ENCODE results near the gene B3GNT3.

The B3GNT3 gene

GRCh38 chr19:17842663-17843291, 47.8 kb downstream of the B3GNT3 start:
- H3K27ac ChIP-seq (ENCODE audit: low read length) = no peak overlapping the region
- H3K36me3 ChIP-seq (ENCODE audit: control insufficient read depth in 1 of 2, insufficient read depth in 2 of 2, low read length in 2 of 2) = no peaks in the 10 kb centered on the region
- H3K27me3 ChIP-seq (ENCODE audit: low read depth, low read length) = no peaks in the 10 kb centered on the region
- peaks cover 0 to 15% of the 10 kb centered on the region in 2 donors for H3K4me1 ChIP-seq (ENCODE audit: control insufficient read depth in 1 of 2, insufficient read depth in 2 of 2, low read length in 2 of 2)
- H3K9me3 ChIP-seq (ENCODE audit: control insufficient read depth in 1 of 2, low read length in 2 of 2) = no peaks in the 10 kb centered on the region
- peak overlapping the region in 1 of 2 donors; percentile 37 for H3K4me3 ChIP-seq (ENCODE audit: low read depth in 1 of 2, low read length in 2 of 2)

- H3K4me1 ChIP-seq (ENCODE audit: control insufficient read depth in 1 of 2, insufficient read depth in 2 of 2, low read length in 2 of 2) = peaks cover 0 to 15% of the 10 kb centered on the region in 2 donors
- H3K27ac ChIP-seq (ENCODE audit: low read length) = no peak overlapping the region
- H3K27me3 ChIP-seq (ENCODE audit: low read depth, low read length) = no peaks in the 10 kb centered on the region
- no peak overlapping the region for H3K4me3 ChIP-seq (ENCODE audit: low read depth in 1 of 2, low read length in 2 of 2)
- H3K9me3 ChIP-seq (ENCODE audit: control insufficient read depth in 1 of 2, low read length in 2 of 2) = no peaks in the 10 kb centered on the region
- no peaks in the 10 kb centered on the region for H3K36me3 ChIP-seq (ENCODE audit: control insufficient read depth in 1 of 2, insufficient read depth in 2 of 2, low read length in 2 of 2)
These were observed 48.4 kb downstream of the B3GNT3 start for GRCh38 chr19:17843292-17843827.

GRCh38 chr19:17843908-17844490, 49.1 kb downstream of the B3GNT3 start:
- Histone ChIP-seq H3K27ac (ENCODE audit: low read length) (no peak overlapping the region), H3K27me3 (ENCODE audit: low read depth, low read length) (no peaks in the 10 kb centered on the region), H3K9me3 (ENCODE audit: control insufficient read depth in 1 of 2, low read length in 2 of 2) (no peaks in the 10 kb centered on the region), H3K4me1 (ENCODE audit: control insufficient read depth in 1 of 2, insufficient read depth in 2 of 2, low read length in 2 of 2) (peaks cover 0 to 15% of the 10 kb centered on the region in 2 donors), H3K4me3 (ENCODE audit: low read depth in 1 of 2, low read length in 2 of 2) (no peak overlapping the region), H3K36me3 (ENCODE audit: control insufficient read depth in 1 of 2, insufficient read depth in 2 of 2, low read length in 2 of 2) (no peaks in the 10 kb centered on the region)

- no peaks in the 10 kb centered on the region for H3K27me3 ChIP-seq (ENCODE audit: low read depth, low read length)
- no peak overlapping the region for H3K4me3 ChIP-seq (ENCODE audit: low read depth in 1 of 2, low read length in 2 of 2)
- peaks cover 4 to 13% of the 10 kb centered on the region in 2 donors for H3K4me1 ChIP-seq (ENCODE audit: control insufficient read depth in 1 of 2, insufficient read depth in 2 of 2, low read length in 2 of 2)
- H3K9me3 ChIP-seq (ENCODE audit: control insufficient read depth in 1 of 2, low read length in 2 of 2) = no peaks in the 10 kb centered on the region
- no peak overlapping the region for H3K27ac ChIP-seq (ENCODE audit: low read length)
- H3K36me3 ChIP-seq (ENCODE audit: control insufficient read depth in 1 of 2, insufficient read depth in 2 of 2, low read length in 2 of 2) = no peaks in the 10 kb centered on the region
These were observed 51.2 kb downstream of the B3GNT3 start for GRCh38 chr19:17846146-17846545.

GRCh38 chr19:17847538-17848366, 52.8 kb downstream of the B3GNT3 start, which contains the start of gene JAK3:
JAK3 (minus strand) TSS chr19:17847982; CDS start chr19:17844417, 3,565 bp downstream.
- Histone ChIP-seq H3K4me3 (ENCODE audit: low read depth in 1 of 2, low read length in 2 of 2) (peak within 1 kb of the TSS; percentile 31 to 46), H3K36me3 (ENCODE audit: control insufficient read depth in 1 of 2, insufficient read depth in 2 of 2, low read length in 2 of 2) (no peaks in the 10 kb centered on the region), H3K9me3 (ENCODE audit: control insufficient read depth in 1 of 2, low read length in 2 of 2) (no peaks in the 10 kb centered on the region), H3K4me1 (ENCODE audit: control insufficient read depth in 1 of 2, insufficient read depth in 2 of 2, low read length in 2 of 2) (peaks cover 0 to 4% of the 10 kb centered on the region in 2 donors), H3K27ac (ENCODE audit: low read length) (peak within 1 kb of the TSS; percentile 45), H3K27me3 (ENCODE audit: low read depth, low read length) (no peaks in the 10 kb centered on the region)

GRCh38 chr19:17848595-17849292, 53.8 kb downstream of the B3GNT3 start:
- Histone ChIP-seq H3K27me3 (ENCODE audit: low read depth, low read length) (no peaks in the 10 kb centered on the region), H3K27ac (ENCODE audit: low read length) (no peak overlapping the region), H3K4me3 (ENCODE audit: low read depth in 1 of 2, low read length in 2 of 2) (no peak overlapping the region), H3K36me3 (ENCODE audit: control insufficient read depth in 1 of 2, insufficient read depth in 2 of 2, low read length in 2 of 2) (no peaks in the 10 kb centered on the region), H3K4me1 (ENCODE audit: control insufficient read depth in 1 of 2, insufficient read depth in 2 of 2, low read length in 2 of 2) (peaks cover 0 to 4% of the 10 kb centered on the region in 2 donors), H3K9me3 (ENCODE audit: control insufficient read depth in 1 of 2, low read length in 2 of 2) (no peaks in the 10 kb centered on the region)

- Histone ChIP-seq H3K4me1 (ENCODE audit: control insufficient read depth in 1 of 2, insufficient read depth in 2 of 2, low read length in 2 of 2) (peaks cover 0 to 4% of the 10 kb centered on the region in 2 donors), H3K4me3 (ENCODE audit: low read depth in 1 of 2, low read length in 2 of 2) (no peak overlapping the region), H3K27me3 (ENCODE audit: low read depth, low read length) (no peaks in the 10 kb centered on the region), H3K9me3 (ENCODE audit: control insufficient read depth in 1 of 2, low read length in 2 of 2) (no peaks in the 10 kb centered on the region), H3K27ac (ENCODE audit: low read length) (no peak overlapping the region), H3K36me3 (ENCODE audit: control insufficient read depth in 1 of 2, insufficient read depth in 2 of 2, low read length in 2 of 2) (no peaks in the 10 kb centered on the region)
These were observed 59.1 kb downstream of the B3GNT3 start for GRCh38 chr19:17854061-17854460.

- Histone ChIP-seq H3K27ac (ENCODE audit: low read length) (no peak overlapping the region), H3K27me3 (ENCODE audit: low read depth, low read length) (no peaks in the 10 kb centered on the region), H3K9me3 (ENCODE audit: control insufficient read depth in 1 of 2, low read length in 2 of 2) (no peaks in the 10 kb centered on the region), H3K4me1 (ENCODE audit: control insufficient read depth in 1 of 2, insufficient read depth in 2 of 2, low read length in 2 of 2) (peaks cover 1 to 4% of the 10 kb centered on the region in 2 donors), H3K4me3 (ENCODE audit: low read depth in 1 of 2, low read length in 2 of 2) (no peak overlapping the region), H3K36me3 (ENCODE audit: control insufficient read depth in 1 of 2, insufficient read depth in 2 of 2, low read length in 2 of 2) (peaks cover 0 to under 1% of the 10 kb centered on the region in 2 donors)
These were observed 60.6 kb downstream of the B3GNT3 start for GRCh38 chr19:17855280-17856152.

- peaks cover 35 to 37% of the 10 kb centered on the region in 2 donors for H3K36me3 ChIP-seq (ENCODE audit: control insufficient read depth in 1 of 2, insufficient read depth in 2 of 2, low read length in 2 of 2)
- H3K4me3 ChIP-seq (ENCODE audit: low read depth in 1 of 2, low read length in 2 of 2) = peak within 1 kb of the TSS; percentile 100
- peaks cover 11 to 18% of the 10 kb centered on the region in 2 donors for H3K4me1 ChIP-seq (ENCODE audit: control insufficient read depth in 1 of 2, insufficient read depth in 2 of 2, low read length in 2 of 2)
- H3K27ac ChIP-seq (ENCODE audit: low read length) = peak within 1 kb of the TSS; percentile 84
- no peaks in the 10 kb centered on the region for H3K9me3 ChIP-seq (ENCODE audit: control insufficient read depth in 1 of 2, low read length in 2 of 2)
- H3K27me3 ChIP-seq (ENCODE audit: low read depth, low read length) = no peaks in the 10 kb centered on the region
These were observed 64.8 kb downstream of the B3GNT3 start, which contains the start of gene RPL18A for GRCh38 chr19:17859533-17860330. RPL18A (plus strand) TSS chr19:17859910; CDS start chr19:17859957, 47 bp downstream.
